HEK293 (cell line): ENCODE measurements around the gene CDC42.

ENCODE experiments used
- CTCF ChIA-PET: fragments of 350-600 bp; formaldehyde crosslinking; extraction: SDS; loops from one replicate; lab custom pipeline; 2021; ENCODE audit warnings: antibody characterized with exemption; lab: Yijun Ruan, JAX
- POLR2A ChIA-PET: fragments of 300-600 bp; formaldehyde crosslinking; extraction: SDS; loops from one replicate; lab custom pipeline; 2020; ENCODE audit warnings: antibody characterized with exemption, inconsistent platforms; lab: Yijun Ruan, JAX
- H3K27ac ChIP-seq: fragments of 200-500 bp; sonication (Bioruptor generic); 2 replicates; pipeline ENCODE4 v1.5.1; 2014; ENCODE audit warnings: low read depth, low read length, control low read depth, inconsistent platforms; ENCODE audit errors: extremely low read depth
- H3K36me3 ChIP-seq, 2 experiments: fragments of 200-500 bp in 1 of 2; sonication (Bioruptor generic) in 1 of 2; 1 replicate in 1 of 2; 2 replicates in 1 of 2; pipeline ENCODE4 v1.5.1; 2014 to 2017; ENCODE audit warnings: inconsistent platforms in 2 of 2, low read length in 2 of 2; ENCODE audit not compliant: control insufficient read depth in 2 of 2, insufficient read depth in 1 of 2
- H3K4me1 ChIP-seq: fragments of 200-500 bp; sonication (Bioruptor generic); 2 replicates; pipeline ENCODE4 v1.5.1; 2014; ENCODE audit warnings: mild to moderate bottlenecking, low read length, inconsistent platforms; ENCODE audit not compliant: control insufficient read depth, insufficient read depth
- H3K4me3 ChIP-seq: 2 replicates; pipeline ENCODE4 v1.5.1; 2011; ENCODE audit warnings: low read depth, mild to moderate bottlenecking, control low read depth, low read length, moderate library complexity
- H3K9me3 ChIP-seq: fragments of 200-500 bp; sonication (Bioruptor generic); 2 replicates; pipeline ENCODE4 v1.5.1; 2014; ENCODE audit warnings: low read depth, low read length, inconsistent platforms; ENCODE audit not compliant: control insufficient read depth, insufficient read depth
- PRDM4 ChIP-seq: fragments of 450-650 bp; formaldehyde crosslinking; IDR thresholded peaks from 2 replicates; pipeline ENCODE4 v1.5.1; 2017; ENCODE audit warnings: missing biosample characterization, missing genetic modification characterization
- RBAK ChIP-seq: fragments of 450-650 bp; formaldehyde crosslinking; IDR thresholded peaks from 2 replicates; pipeline ENCODE4 v1.5.1; 2016; ENCODE audit warnings: missing biosample characterization, missing genetic modification characterization
- TCF7L2 ChIP-seq: IDR thresholded peaks from 2 replicates; pipeline ENCODE4 v1.6.1; 2011; ENCODE audit warnings: low read depth, mild to moderate bottlenecking, inconsistent platforms, low read length, moderate library complexity, borderline replicate concordance
- ZBTB17 ChIP-seq: fragments of 450-650 bp; formaldehyde crosslinking; IDR thresholded peaks from 2 replicates; pipeline ENCODE4 v1.5.1; 2016; ENCODE audit warnings: missing biosample characterization, missing genetic modification characterization
- ZFP3 ChIP-seq: fragments of 450-650 bp; formaldehyde crosslinking; IDR thresholded peaks from 2 replicates; pipeline ENCODE4 v1.5.1; 2016; ENCODE audit warnings: low read depth, missing biosample characterization, missing genetic modification characterization
- ZNF114 ChIP-seq: fragments of 450-650 bp; formaldehyde crosslinking; IDR thresholded peaks from 2 replicates; pipeline ENCODE4 v1.5.0; 2017; ENCODE audit warnings: missing biosample characterization, missing genetic modification characterization
- ZNF138 ChIP-seq: fragments of 450-650 bp; formaldehyde crosslinking; IDR thresholded peaks from 2 replicates; pipeline ENCODE4 v1.5.1; 2016; ENCODE audit warnings: missing biosample characterization, missing genetic modification characterization, borderline replicate concordance
- ZNF169 ChIP-seq: fragments of 450-650 bp; formaldehyde crosslinking; IDR thresholded peaks from 2 replicates; pipeline ENCODE4 v1.5.1; 2016; ENCODE audit warnings: missing biosample characterization, missing genetic modification characterization
- ZNF335 ChIP-seq: fragments of 450-650 bp; formaldehyde crosslinking; conservative IDR thresholded peaks from 2 replicates; pipeline ENCODE4 v1.5.1; 2016; ENCODE audit warnings: missing biosample characterization, missing genetic modification characterization
- ZNF354C ChIP-seq: fragments of 450-650 bp; formaldehyde crosslinking; IDR thresholded peaks from 2 replicates; pipeline ENCODE4 v1.5.1; 2016; ENCODE audit warnings: missing biosample characterization, missing genetic modification characterization, low read depth, borderline replicate concordance
- ZNF426 ChIP-seq: fragments of 450-650 bp; formaldehyde crosslinking; IDR thresholded peaks from 2 replicates; pipeline ENCODE4 v1.5.1; 2017; ENCODE audit warnings: missing biosample characterization, missing genetic modification characterization, mild to moderate bottlenecking, inconsistent platforms, moderate library complexity
- ZNF449 ChIP-seq: fragments of 450-650 bp; formaldehyde crosslinking; IDR thresholded peaks from 2 replicates; pipeline ENCODE4 v1.5.1; 2017; ENCODE audit warnings: missing biosample characterization, mild to moderate bottlenecking, missing genetic modification characterization, moderate library complexity
- ZNF513 ChIP-seq: fragments of 450-650 bp; IDR thresholded peaks from 2 replicates; pipeline ENCODE4 v1.5.1; 2018; ENCODE audit warnings: missing biosample characterization, missing genetic modification characterization
- ZNF610 ChIP-seq: fragments of 450-650 bp; formaldehyde crosslinking; IDR thresholded peaks from 2 replicates; pipeline ENCODE4 v1.5.1; 2016; ENCODE audit warnings: missing biosample characterization, missing genetic modification characterization, borderline replicate concordance
- ZNF768 ChIP-seq: fragments of 450-650 bp; formaldehyde crosslinking; IDR thresholded peaks from 2 replicates; pipeline ENCODE4 v1.5.1; 2018; ENCODE audit warnings: missing biosample characterization, mild to moderate bottlenecking, missing genetic modification characterization
- TF ChIP-seq, protein P1 (sequence below): fragments of 450-650 bp; formaldehyde crosslinking; IDR thresholded peaks from 2 replicates; pipeline ENCODE4 v1.5.1; 2016; ENCODE audit warnings: missing biosample characterization, missing genetic modification characterization
- TF ChIP-seq, protein P2 (sequence below): fragments of 450-650 bp; formaldehyde crosslinking; IDR thresholded peaks from 2 replicates; pipeline ENCODE4 v1.5.1; 2016; ENCODE audit warnings: missing biosample characterization, missing genetic modification characterization, low read depth
- TF ChIP-seq, protein P3 (sequence below): fragments of 450-650 bp; formaldehyde crosslinking; IDR thresholded peaks from 2 replicates; pipeline ENCODE4 v1.5.1; 2016; ENCODE audit warnings: missing biosample characterization, missing genetic modification characterization

The CDC42 gene

GRCh38 chr1:22119626-22120468, 67.3 kb downstream of the CDC42 start (continued):
- TF ChIP-seq PRDM4 (tag by site-specific recombination) (no peak), ZFP3 (no peak), RBAK (tag by site-specific recombination) (no peak), ZNF354C (tag by site-specific recombination) (no peak), ZBTB17 (tag by site-specific recombination) (no peak)
- TF ChIP-seq, protein P1, sequence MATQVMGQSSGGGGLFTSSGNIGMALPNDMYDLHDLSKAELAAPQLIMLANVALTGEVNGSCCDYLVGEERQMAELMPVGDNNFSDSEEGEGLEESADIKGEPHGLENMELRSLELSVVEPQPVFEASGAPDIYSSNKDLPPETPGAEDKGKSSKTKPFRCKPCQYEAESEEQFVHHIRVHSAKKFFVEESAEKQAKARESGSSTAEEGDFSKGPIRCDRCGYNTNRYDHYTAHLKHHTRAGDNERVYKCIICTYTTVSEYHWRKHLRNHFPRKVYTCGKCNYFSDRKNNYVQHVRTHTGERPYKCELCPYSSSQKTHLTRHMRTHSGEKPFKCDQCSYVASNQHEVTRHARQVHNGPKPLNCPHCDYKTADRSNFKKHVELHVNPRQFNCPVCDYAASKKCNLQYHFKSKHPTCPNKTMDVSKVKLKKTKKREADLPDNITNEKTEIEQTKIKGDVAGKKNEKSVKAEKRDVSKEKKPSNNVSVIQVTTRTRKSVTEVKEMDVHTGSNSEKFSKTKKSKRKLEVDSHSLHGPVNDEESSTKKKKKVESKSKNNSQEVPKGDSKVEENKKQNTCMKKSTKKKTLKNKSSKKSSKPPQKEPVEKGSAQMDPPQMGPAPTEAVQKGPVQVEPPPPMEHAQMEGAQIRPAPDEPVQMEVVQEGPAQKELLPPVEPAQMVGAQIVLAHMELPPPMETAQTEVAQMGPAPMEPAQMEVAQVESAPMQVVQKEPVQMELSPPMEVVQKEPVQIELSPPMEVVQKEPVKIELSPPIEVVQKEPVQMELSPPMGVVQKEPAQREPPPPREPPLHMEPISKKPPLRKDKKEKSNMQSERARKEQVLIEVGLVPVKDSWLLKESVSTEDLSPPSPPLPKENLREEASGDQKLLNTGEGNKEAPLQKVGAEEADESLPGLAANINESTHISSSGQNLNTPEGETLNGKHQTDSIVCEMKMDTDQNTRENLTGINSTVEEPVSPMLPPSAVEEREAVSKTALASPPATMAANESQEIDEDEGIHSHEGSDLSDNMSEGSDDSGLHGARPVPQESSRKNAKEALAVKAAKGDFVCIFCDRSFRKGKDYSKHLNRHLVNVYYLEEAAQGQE (tag by site-specific recombination) = no peak

DNA sequence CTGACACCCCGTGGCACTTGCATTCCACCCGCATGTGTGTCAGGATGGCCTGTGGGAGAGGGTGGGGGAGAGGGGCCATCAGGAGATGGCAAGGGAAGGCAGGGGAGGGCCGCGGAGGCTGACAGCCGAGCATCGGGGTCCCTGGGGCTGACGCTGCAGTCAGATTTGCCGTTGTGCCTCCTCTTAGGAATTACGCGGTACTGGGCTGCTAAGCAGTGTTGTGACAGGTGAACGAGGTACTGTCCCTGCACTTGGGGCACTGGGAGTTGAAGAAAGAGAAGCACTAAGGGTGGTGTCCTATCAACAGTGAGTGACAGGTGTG, 67.9 kb downstream of the CDC42 start:
- POLR2A ChIA-PET = no interaction called here
- Histone ChIP-seq H3K27ac (no peak overlapping the region), H3K9me3 (no peaks in the 10 kb centered on the region)
- TF ChIP-seq ZNF138 (tag by site-specific recombination) = no peak
- no peak for TF ChIP-seq ZNF426 (tag by site-specific recombination)
- TF ChIP-seq ZNF513 (tag by site-specific recombination) = no peak
- TF ChIP-seq ZNF114 (tag by site-specific recombination) = no peak
- TF ChIP-seq ZNF768 (tag by site-specific recombination) = no peak
- TF ChIP-seq ZNF335 (tag by site-specific recombination) = no peak
- TF ChIP-seq, protein P2, sequence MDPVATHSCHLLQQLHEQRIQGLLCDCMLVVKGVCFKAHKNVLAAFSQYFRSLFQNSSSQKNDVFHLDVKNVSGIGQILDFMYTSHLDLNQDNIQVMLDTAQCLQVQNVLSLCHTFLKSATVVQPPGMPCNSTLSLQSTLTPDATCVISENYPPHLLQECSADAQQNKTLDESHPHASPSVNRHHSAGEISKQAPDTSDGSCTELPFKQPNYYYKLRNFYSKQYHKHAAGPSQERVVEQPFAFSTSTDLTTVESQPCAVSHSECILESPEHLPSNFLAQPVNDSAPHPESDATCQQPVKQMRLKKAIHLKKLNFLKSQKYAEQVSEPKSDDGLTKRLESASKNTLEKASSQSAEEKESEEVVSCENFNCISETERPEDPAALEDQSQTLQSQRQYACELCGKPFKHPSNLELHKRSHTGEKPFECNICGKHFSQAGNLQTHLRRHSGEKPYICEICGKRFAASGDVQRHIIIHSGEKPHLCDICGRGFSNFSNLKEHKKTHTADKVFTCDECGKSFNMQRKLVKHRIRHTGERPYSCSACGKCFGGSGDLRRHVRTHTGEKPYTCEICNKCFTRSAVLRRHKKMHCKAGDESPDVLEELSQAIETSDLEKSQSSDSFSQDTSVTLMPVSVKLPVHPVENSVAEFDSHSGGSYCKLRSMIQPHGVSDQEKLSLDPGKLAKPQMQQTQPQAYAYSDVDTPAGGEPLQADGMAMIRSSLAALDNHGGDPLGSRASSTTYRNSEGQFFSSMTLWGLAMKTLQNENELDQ (tag by site-specific recombination) = no peak
- TF ChIP-seq ZNF169 (tag by site-specific recombination) = no peak
- no peak for TF ChIP-seq ZNF610 (tag by site-specific recombination)
- TF ChIP-seq, protein P3, sequence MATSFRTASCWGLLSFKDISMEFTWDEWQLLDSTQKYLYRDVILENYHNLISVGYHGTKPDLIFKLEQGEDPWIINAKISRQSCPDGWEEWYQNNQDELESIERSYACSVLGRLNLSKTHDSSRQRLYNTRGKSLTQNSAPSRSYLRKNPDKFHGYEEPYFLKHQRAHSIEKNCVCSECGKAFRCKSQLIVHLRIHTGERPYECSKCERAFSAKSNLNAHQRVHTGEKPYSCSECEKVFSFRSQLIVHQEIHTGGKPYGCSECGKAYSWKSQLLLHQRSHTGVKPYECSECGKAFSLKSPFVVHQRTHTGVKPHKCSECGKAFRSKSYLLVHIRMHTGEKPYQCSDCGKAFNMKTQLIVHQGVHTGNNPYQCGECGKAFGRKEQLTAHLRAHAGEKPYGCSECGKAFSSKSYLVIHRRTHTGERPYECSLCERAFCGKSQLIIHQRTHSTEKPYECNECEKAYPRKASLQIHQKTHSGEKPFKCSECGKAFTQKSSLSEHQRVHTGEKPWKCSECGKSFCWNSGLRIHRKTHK (tag by site-specific recombination) = no peak
- TF ChIP-seq TCF7L2 = no peak
- TF ChIP-seq ZNF449 = no peak
- TF ChIP-seq, all 188 proteins: peak for 0
- 0 out of 2 replicates have a peak, but pooled peaks cover 2% of the 10 kb centered on the region for H3K4me1 ChIP-seq
- CTCF ChIA-PET = no interaction called here
- H3K36me3 ChIP-seq = peaks cover 0 to 49% of the 10 kb centered on the region in 2 experiments; a peak in 1 of 3 replicates
- H3K4me3 ChIP-seq = no peak overlapping the region
